ENCODE results near the gene PARP1. TPM values are rescaled to one million over a fixed set of nuclear protein-coding genes. Genes with fewer than 3 reads are reported as not detected.

PARP1 gene
- total RNA-seq, 1 experiment from 2014 or later: 213 TPM

DNA sequence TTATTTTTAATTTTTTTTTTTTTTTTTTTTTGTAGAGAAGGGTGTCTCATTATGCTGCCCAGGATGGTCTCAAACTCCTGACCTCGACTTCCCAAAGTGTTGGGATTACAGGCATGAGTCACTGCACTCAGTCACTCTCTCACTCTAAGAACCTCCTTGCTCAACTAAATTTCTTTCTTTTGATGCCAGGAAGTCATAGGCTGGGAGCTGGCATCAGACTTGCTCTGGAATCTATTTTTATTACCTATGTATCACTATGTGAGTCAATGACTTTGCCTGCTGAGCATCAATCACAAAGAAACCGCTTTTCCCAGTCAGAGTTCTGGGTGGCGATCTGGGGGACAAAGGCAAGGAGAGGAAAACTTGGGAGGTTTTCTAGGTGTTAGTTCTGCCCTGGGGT is 35.5 kb upstream of the PARP1 start (continued):
- no peak for TF ChIP-seq YY1 (IDR thresholded peaks at IDR 0.05; ENCODE audit: extremely low read depth, insufficient replicate concordance, low read depth, low read length)

DNA sequence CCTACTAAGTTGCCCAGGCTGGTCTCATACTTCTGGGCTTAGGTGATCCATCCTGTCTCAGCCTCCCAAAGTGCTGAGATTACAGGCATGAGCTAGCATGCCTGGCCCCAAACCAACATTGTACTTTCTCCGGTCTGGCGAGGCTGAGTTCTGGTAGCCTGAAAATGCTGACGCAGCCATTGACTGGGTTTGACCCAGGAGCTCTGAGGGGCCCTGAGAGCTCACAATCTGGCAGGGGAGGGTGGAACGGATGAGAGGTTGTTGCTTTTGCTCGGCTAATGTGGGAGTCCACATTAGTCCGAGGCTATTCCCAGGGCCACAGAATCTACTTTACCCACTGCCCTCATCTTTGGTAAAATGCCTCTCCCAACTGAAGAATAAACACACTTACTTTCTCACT is 35.1 kb upstream of the PARP1 start:
- DNase-seq (ENCODE audit: low read depth, low spot score) (peak; percentile 23), ATAC-seq (peak; percentile 64)
- no peaks in the 10 kb centered on the region for H3K79me2 ChIP-seq (ENCODE audit: insufficient read depth, low read length)
- H3K27ac ChIP-seq (ENCODE audit: low read depth, low read length): peak overlapping the region; percentile 55
- no peaks in the 10 kb centered on the region for H3K9me2 ChIP-seq (ENCODE audit: insufficient read depth)
- H3K4me2 ChIP-seq (ENCODE audit: low read length): peak overlapping the region; percentile 86
- no peaks in the 10 kb centered on the region for H3K27me3 ChIP-seq (ENCODE audit: insufficient read depth, low read length)
- ChIA-PET RAD21 (ENCODE audit: low non-redundant PET in 1 of 2, low total read pairs in 2 of 2, uncharacterized antibody in 2 of 2, unreplicated experiment in 2 of 2) (no interaction called here), CTCF (interaction anchor here (1.9 kb wide), 1 partner anchor 15 kb away, joined by 6 read pairs; no protein-coding TSS in a partner anchor), POLR2A (interaction anchor here (0.7 to 0.8 kb wide), 3 partner anchors 35 to 946 kb away, joined by 3 to 4 read pairs (median 3); partner anchors contain the start of gene PARP1)
- intact Hi-C loops (cut with micrococcal nuclease): no loop called here
- TF ChIP-seq JUND (IDR thresholded peaks at IDR 0.05): no peak
- TF ChIP-seq SRF (IDR thresholded peaks at IDR 0.05; ENCODE audit: low read depth): no peak
- TF ChIP-seq, protein P1, sequence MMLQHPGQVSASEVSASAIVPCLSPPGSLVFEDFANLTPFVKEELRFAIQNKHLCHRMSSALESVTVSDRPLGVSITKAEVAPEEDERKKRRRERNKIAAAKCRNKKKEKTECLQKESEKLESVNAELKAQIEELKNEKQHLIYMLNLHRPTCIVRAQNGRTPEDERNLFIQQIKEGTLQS (IDR thresholded peaks at IDR 0.05): no peak
- TF ChIP-seq CEBPB (IDR thresholded peaks at IDR 0.05; ENCODE audit: low read depth): no peak
- no peak for TF ChIP-seq POLR2A (IDR thresholded peaks at IDR 0.05; ENCODE audit: borderline replicate concordance, extremely low read depth, insufficient read depth, insufficient read length)
- TF ChIP-seq EZH2 (IDR thresholded peaks at IDR 0.05): no peak
- no peak for TF ChIP-seq ZNF274 (IDR thresholded peaks at IDR 0.05; ENCODE audit: low read depth, low read length)
- TF ChIP-seq ZFX (IDR thresholded peaks at IDR 0.05): no peak
- TF ChIP-seq YY1 (IDR thresholded peaks at IDR 0.05; ENCODE audit: extremely low read depth, insufficient replicate concordance, low read depth, low read length): no peak
- TF ChIP-seq SP1 (IDR thresholded peaks at IDR 0.05; ENCODE audit: low read depth): no peak
- no peak for TF ChIP-seq FOSL1 (IDR thresholded peaks at IDR 0.05; ENCODE audit: low read depth)
- TF ChIP-seq SIN3A (IDR thresholded peaks at IDR 0.05; ENCODE audit: low read depth): no peak
- no peak for TF ChIP-seq TCF7L2 (IDR thresholded peaks at IDR 0.05; ENCODE audit: borderline replicate concordance, extremely low read depth, insufficient read depth, insufficient read length)
- TF ChIP-seq EGR1 (IDR thresholded peaks at IDR 0.05; ENCODE audit: low read depth): no peak
- no peak for TF ChIP-seq POLR2AphosphoS5 (IDR thresholded peaks at IDR 0.05; ENCODE audit: low read depth, low read length)
- TF ChIP-seq, protein P2, sequence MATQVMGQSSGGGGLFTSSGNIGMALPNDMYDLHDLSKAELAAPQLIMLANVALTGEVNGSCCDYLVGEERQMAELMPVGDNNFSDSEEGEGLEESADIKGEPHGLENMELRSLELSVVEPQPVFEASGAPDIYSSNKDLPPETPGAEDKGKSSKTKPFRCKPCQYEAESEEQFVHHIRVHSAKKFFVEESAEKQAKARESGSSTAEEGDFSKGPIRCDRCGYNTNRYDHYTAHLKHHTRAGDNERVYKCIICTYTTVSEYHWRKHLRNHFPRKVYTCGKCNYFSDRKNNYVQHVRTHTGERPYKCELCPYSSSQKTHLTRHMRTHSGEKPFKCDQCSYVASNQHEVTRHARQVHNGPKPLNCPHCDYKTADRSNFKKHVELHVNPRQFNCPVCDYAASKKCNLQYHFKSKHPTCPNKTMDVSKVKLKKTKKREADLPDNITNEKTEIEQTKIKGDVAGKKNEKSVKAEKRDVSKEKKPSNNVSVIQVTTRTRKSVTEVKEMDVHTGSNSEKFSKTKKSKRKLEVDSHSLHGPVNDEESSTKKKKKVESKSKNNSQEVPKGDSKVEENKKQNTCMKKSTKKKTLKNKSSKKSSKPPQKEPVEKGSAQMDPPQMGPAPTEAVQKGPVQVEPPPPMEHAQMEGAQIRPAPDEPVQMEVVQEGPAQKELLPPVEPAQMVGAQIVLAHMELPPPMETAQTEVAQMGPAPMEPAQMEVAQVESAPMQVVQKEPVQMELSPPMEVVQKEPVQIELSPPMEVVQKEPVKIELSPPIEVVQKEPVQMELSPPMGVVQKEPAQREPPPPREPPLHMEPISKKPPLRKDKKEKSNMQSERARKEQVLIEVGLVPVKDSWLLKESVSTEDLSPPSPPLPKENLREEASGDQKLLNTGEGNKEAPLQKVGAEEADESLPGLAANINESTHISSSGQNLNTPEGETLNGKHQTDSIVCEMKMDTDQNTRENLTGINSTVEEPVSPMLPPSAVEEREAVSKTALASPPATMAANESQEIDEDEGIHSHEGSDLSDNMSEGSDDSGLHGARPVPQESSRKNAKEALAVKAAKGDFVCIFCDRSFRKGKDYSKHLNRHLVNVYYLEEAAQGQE (IDR thresholded peaks at IDR 0.05; ENCODE audit: low read depth): no peak
- TF ChIP-seq RAD21 (IDR thresholded peaks at IDR 0.05; ENCODE audit: low read depth): no peak
- TF ChIP-seq EZH2phosphoT487 (IDR thresholded peaks at IDR 0.05; ENCODE audit: borderline replicate concordance): no peak
- H2AFZ ChIP-seq (ENCODE audit: low read depth, low read length, poor library complexity, severe bottlenecking): peak overlapping the region; percentile 96
- H3K9ac ChIP-seq (ENCODE audit: low read length): peak overlapping the region; percentile 51
- no TSS peak for BruUV-seq (replicated peaks)
- H3K36me3 ChIP-seq (ENCODE audit: control insufficient read depth in 1 of 2, insufficient read depth in 2 of 2, low read length in 2 of 2): no peaks in the 10 kb centered on the region
- H3K4me1 ChIP-seq (ENCODE audit: control insufficient read depth in 1 of 2, insufficient read depth in 2 of 2, low read length in 2 of 2): peaks cover 19 to 39% of the 10 kb centered on the region in 2 experiments
- peak overlapping the region; percentile 20 to 41 for H3K4me3 ChIP-seq (replicated peaks in 1 of 2; ENCODE audit: low read depth in 1 of 2, low read length in 2 of 2)
- H4K20me1 ChIP-seq (ENCODE audit: insufficient read depth): no peaks in the 10 kb centered on the region
- no peaks in the 10 kb centered on the region for H3K9me3 ChIP-seq (ENCODE audit: control insufficient read depth in 1 of 2, insufficient read depth in 1 of 2, low read depth in 1 of 2, low read length in 2 of 2)

Data from HCT116 (cell line).